AG10803 (cell line): Measurements from ENCODE around the gene ALOX5.
"Not testable (repeated sequence)": the region's sequence is repeated elsewhere in the genome, so short reads cannot be mapped to it uniquely, and the experiment has no call there.

Experiments used
- DNase-seq: peaks from one replicate; pipeline ENCODE4 v3.0.0; 2010; ENCODE audit warnings: low read depth
- H3K4me3 ChIP-seq: 2 replicates; pipeline ENCODE4 v1.5.1; 2011; ENCODE audit warnings: mild to moderate bottlenecking, low read length, control low read depth
- CTCF ChIP-seq: conservative IDR thresholded peaks from 2 replicates; pipeline ENCODE4 v1.5.1; 2011; ENCODE audit warnings: mild to moderate bottlenecking, low read length, control low read depth, inconsistent platforms

Gene ALOX5

GRCh38 chr10:45373576-45374349 is at the start of gene ALOX5:
Gene ALOX5 (plus strand): TSS chr10:45374216. CDS start chr10:45374280, 64 bp downstream.
- H3K4me3 ChIP-seq: no peak within 1 kb of the TSS
- DNase-seq: no peak
- no peak for TF ChIP-seq CTCF

- TF ChIP-seq CTCF: no peak
- DNase-seq: no peak
- H3K4me3 ChIP-seq: no peak overlapping the region
These were observed 48.9 kb upstream of the ALOX5 start for GRCh38 chr10:45325116-45325515.

GRCh38 chr10:45326864-45327263 is 47.2 kb upstream of the ALOX5 start:
- H3K4me3 ChIP-seq: not testable (repeated sequence)

GRCh38 chr10:45331824-45332223 is 42.2 kb upstream of the ALOX5 start:
- H3K4me3 ChIP-seq, DNase-seq: not testable (repeated sequence)

More at GRCh38 chr10:45326864-45327263, 47.2 kb upstream of the ALOX5 start:
- DNase-seq: not testable (repeated sequence)

- no peak overlapping the region for H3K4me3 ChIP-seq
- DNase-seq: no peak
- no peak for TF ChIP-seq CTCF
These were observed 34.1 kb upstream of the ALOX5 start for GRCh38 chr10:45339894-45340293.

GRCh38 chr10:45340420-45340819 is 33.6 kb upstream of the ALOX5 start:
- H3K4me3 ChIP-seq, DNase-seq: not testable (repeated sequence)

GRCh38 chr10:45346652-45347335 is 27.2 kb upstream of the ALOX5 start:
- not testable (repeated sequence) for DNase-seq, H3K4me3 ChIP-seq

- H3K4me3 ChIP-seq, DNase-seq: not testable (repeated sequence)
These were observed 26.6 kb upstream of the ALOX5 start for GRCh38 chr10:45347464-45347863.

- DNase-seq, H3K4me3 ChIP-seq: not testable (repeated sequence)
These were observed 25.7 kb upstream of the ALOX5 start for GRCh38 chr10:45348196-45348765.

- no peak overlapping the region for H3K4me3 ChIP-seq
- DNase-seq: no peak
- TF ChIP-seq CTCF: no peak
These were observed 20.8 kb upstream of the ALOX5 start for GRCh38 chr10:45353186-45353585.
